ENCODE results near the gene TMED8.

TMED8 gene

GRCh38 chr14:77353469-77354141 lies 23.3 kb downstream of the TMED8 start:
- Histone ChIP-seq H3K9me3 (ENCODE audit: control insufficient read depth, low read length) (no peaks in the 10 kb centered on the region), H2AFZ (no peak overlapping the region), H3K4me1 (no peaks in the 10 kb centered on the region), H3K36me3 (ENCODE audit: control insufficient read depth, insufficient read depth, low read length) (no peaks in the 10 kb centered on the region), H3K4me3 (ENCODE audit: low read depth, low read length) (no peak overlapping the region), H3K27ac (no peak overlapping the region), H3K79me2 (no peaks in the 10 kb centered on the region), H3K4me2 (ENCODE audit: low read length) (no peak overlapping the region), H3K9ac (no peak overlapping the region), H3K27me3 (ENCODE audit: control insufficient read depth, insufficient read depth, low read length) (no peaks in the 10 kb centered on the region)
- no peak for TF ChIP-seq CTCF (IDR thresholded peaks at IDR 0.05)

- Histone ChIP-seq H3K9me3 (ENCODE audit: control insufficient read depth, low read length) (no peaks in the 10 kb centered on the region), H3K27me3 (ENCODE audit: control insufficient read depth, insufficient read depth, low read length) (no peaks in the 10 kb centered on the region), H3K4me1 (peaks cover 21% of the 10 kb centered on the region), H3K27ac (no peak overlapping the region), H3K9ac (no peak overlapping the region), H2AFZ (no peak overlapping the region), H3K4me2 (ENCODE audit: low read length) (no peak overlapping the region), H3K36me3 (ENCODE audit: control insufficient read depth, insufficient read depth, low read length) (no peaks in the 10 kb centered on the region), H3K4me3 (ENCODE audit: low read depth, low read length) (no peak overlapping the region), H3K79me2 (no peaks in the 10 kb centered on the region)
- no peak for TF ChIP-seq CTCF (IDR thresholded peaks at IDR 0.05)
Measured at GRCh38 chr14:77347751-77348150, 29.1 kb downstream of the TMED8 start.

- Histone ChIP-seq H2AFZ (no peak overlapping the region), H3K27me3 (ENCODE audit: control insufficient read depth, insufficient read depth, low read length) (no peaks in the 10 kb centered on the region), H3K9ac (no peak overlapping the region), H3K27ac (no peak overlapping the region), H3K4me2 (ENCODE audit: low read length) (no peak overlapping the region), H3K79me2 (no peaks in the 10 kb centered on the region), H3K36me3 (ENCODE audit: control insufficient read depth, insufficient read depth, low read length) (no peaks in the 10 kb centered on the region), H3K4me3 (ENCODE audit: low read depth, low read length) (no peak overlapping the region), H3K4me1 (peaks cover 21% of the 10 kb centered on the region), H3K9me3 (ENCODE audit: control insufficient read depth, low read length) (no peaks in the 10 kb centered on the region)
- no peak for TF ChIP-seq CTCF (IDR thresholded peaks at IDR 0.05)
Measured at GRCh38 chr14:77346495-77346894, 30.4 kb downstream of the TMED8 start.

GRCh38 chr14:77344377-77344996 lies 32.4 kb downstream of the TMED8 start:
- peak overlapping the region; percentile 29 for H2AFZ ChIP-seq
- H3K4me1 ChIP-seq, result peaks cover 28% of the 10 kb centered on the region
- no peaks in the 10 kb centered on the region for H3K27me3 ChIP-seq (ENCODE audit: control insufficient read depth, insufficient read depth, low read length)
- H3K36me3 ChIP-seq (ENCODE audit: control insufficient read depth, insufficient read depth, low read length), result no peaks in the 10 kb centered on the region
- no peaks in the 10 kb centered on the region for H3K9me3 ChIP-seq (ENCODE audit: control insufficient read depth, low read length)
- no peak overlapping the region for H3K4me3 ChIP-seq (ENCODE audit: low read depth, low read length)
- no peak overlapping the region for H3K9ac ChIP-seq
- H3K4me2 ChIP-seq (ENCODE audit: low read length), result no peak overlapping the region
- TF ChIP-seq CTCF (IDR thresholded peaks at IDR 0.05), result no peak
- no peaks in the 10 kb centered on the region for H3K79me2 ChIP-seq
- H3K27ac ChIP-seq, result peak overlapping the region; percentile 70

- Histone ChIP-seq H3K9me3 (ENCODE audit: control insufficient read depth, low read length) (no peaks in the 10 kb centered on the region), H3K27me3 (ENCODE audit: control insufficient read depth, insufficient read depth, low read length) (no peaks in the 10 kb centered on the region), H3K4me2 (ENCODE audit: low read length) (no peak overlapping the region), H3K27ac (peak overlapping the region; percentile 70), H3K4me1 (peaks cover 28% of the 10 kb centered on the region), H3K4me3 (ENCODE audit: low read depth, low read length) (no peak overlapping the region), H3K9ac (no peak overlapping the region), H3K79me2 (no peaks in the 10 kb centered on the region), H2AFZ (peak overlapping the region; percentile 13), H3K36me3 (ENCODE audit: control insufficient read depth, insufficient read depth, low read length) (no peaks in the 10 kb centered on the region)
- TF ChIP-seq CTCF (IDR thresholded peaks at IDR 0.05), result no peak
Measured at GRCh38 chr14:77343662-77344061, 33.2 kb downstream of the TMED8 start.

All from parathyroid adenoma (tissue), 2 donors.